Measurements from ENCODE around the gene CCL5. TPM values are rescaled to one million over a fixed set of nuclear protein-coding genes. Genes with fewer than 3 reads are reported as not detected.

CCL5 gene
- 5.3 TPM for total RNA-seq

GRCh38 chr17:35879773-35880654, at the start of gene CCL5:
CCL5 (minus strand) TSS chr17:35880360.
- DNase-seq (ENCODE audit: low spot score) (no peak), ATAC-seq (no peak)
- intact Hi-C loops (cut with DNase I), result no loop called here

GRCh38 chr17:35927714-35928113, 47.6 kb upstream of the CCL5 start:
- intact Hi-C loops (cut with DNase I), result no loop called here
- DNase-seq (ENCODE audit: low spot score), result no peak
- no peak for ATAC-seq

- ATAC-seq (no peak), DNase-seq (ENCODE audit: low spot score) (no peak)
- intact Hi-C loops (cut with DNase I), result no loop called here
These were observed 43.5 kb upstream of the CCL5 start for GRCh38 chr17:35923609-35924114.

- no peak for DNase-seq (ENCODE audit: low spot score)
- intact Hi-C loops (cut with DNase I), result no loop called here
- no peak for ATAC-seq
These were observed 40.1 kb upstream of the CCL5 start for GRCh38 chr17:35920229-35920628.

- ATAC-seq (no peak), DNase-seq (ENCODE audit: low spot score) (no peak)
- intact Hi-C loops (cut with DNase I), result no loop called here
These were observed 38.5 kb upstream of the CCL5 start for GRCh38 chr17:35918665-35919064.

GRCh38 chr17:35917519-35918213, 37.5 kb upstream of the CCL5 start:
- no peak for ATAC-seq
- intact Hi-C loops (cut with DNase I), result no loop called here
- no peak for DNase-seq (ENCODE audit: low spot score)

- DNase-seq (ENCODE audit: low spot score), result no peak
- intact Hi-C loops (cut with DNase I), result no loop called here
- no peak for ATAC-seq
These were observed 35.2 kb upstream of the CCL5 start for GRCh38 chr17:35915153-35915964.

GRCh38 chr17:35914354-35914753, 34.2 kb upstream of the CCL5 start:
- no peak for ATAC-seq
- no peak for DNase-seq (ENCODE audit: low spot score)
- intact Hi-C loops (cut with DNase I), result no loop called here

- ATAC-seq (no peak), DNase-seq (ENCODE audit: low spot score) (no peak)
- intact Hi-C loops (cut with DNase I), result no loop called here
These were observed 33.4 kb upstream of the CCL5 start for GRCh38 chr17:35913609-35914008.

- ATAC-seq (no peak), DNase-seq (ENCODE audit: low spot score) (no peak)
- intact Hi-C loops (cut with DNase I), result no loop called here
These were observed 32.8 kb upstream of the CCL5 start for GRCh38 chr17:35912942-35913341.

- ATAC-seq (no peak), DNase-seq (ENCODE audit: low spot score) (no peak)
- intact Hi-C loops (cut with DNase I), result no loop called here
These were observed 32.3 kb upstream of the CCL5 start for GRCh38 chr17:35912339-35912912.

GRCh38 chr17:35909408-35909807, 29.2 kb upstream of the CCL5 start:
- ATAC-seq (no peak), DNase-seq (ENCODE audit: low spot score) (no peak)
- intact Hi-C loops (cut with DNase I), result no loop called here

- ATAC-seq (no peak), DNase-seq (ENCODE audit: low spot score) (no peak)
- intact Hi-C loops (cut with DNase I), result no loop called here
These were observed 27.5 kb upstream of the CCL5 start for GRCh38 chr17:35907691-35908090.

GRCh38 chr17:35906926-35907637, 26.9 kb upstream of the CCL5 start:
- DNase-seq (ENCODE audit: low spot score) (no peak), ATAC-seq (no peak)
- intact Hi-C loops (cut with DNase I), result no loop called here

GRCh38 chr17:35906191-35906925, 26.2 kb upstream of the CCL5 start:
- no peak for ATAC-seq
- intact Hi-C loops (cut with DNase I), result no loop called here

GRCh38 chr17:35903451-35903850, 23.3 kb upstream of the CCL5 start:
- intact Hi-C loops (cut with DNase I), result no loop called here
- DNase-seq (ENCODE audit: low spot score), result no peak
- ATAC-seq, result no peak

More at GRCh38 chr17:35906191-35906925, 26.2 kb upstream of the CCL5 start:
- DNase-seq (ENCODE audit: low spot score), result no peak

- DNase-seq (ENCODE audit: low spot score) (no peak), ATAC-seq (no peak)
- intact Hi-C loops (cut with DNase I), result no loop called here
These were observed 21.5 kb upstream of the CCL5 start for GRCh38 chr17:35901631-35902175.
